HG03354 (cell line): ENCODE data around the gene ZNF277.

Source experiments
- ATAC-seq: cut with Tn5 transposase; IDR thresholded peaks from one replicate; pipeline ENCODE4 v1.9.1; 2021; ENCODE audit warnings: mild to moderate bottlenecking; ENCODE audit not compliant: unreplicated experiment, poor library complexity, severe bottlenecking

Gene ZNF277

DNA sequence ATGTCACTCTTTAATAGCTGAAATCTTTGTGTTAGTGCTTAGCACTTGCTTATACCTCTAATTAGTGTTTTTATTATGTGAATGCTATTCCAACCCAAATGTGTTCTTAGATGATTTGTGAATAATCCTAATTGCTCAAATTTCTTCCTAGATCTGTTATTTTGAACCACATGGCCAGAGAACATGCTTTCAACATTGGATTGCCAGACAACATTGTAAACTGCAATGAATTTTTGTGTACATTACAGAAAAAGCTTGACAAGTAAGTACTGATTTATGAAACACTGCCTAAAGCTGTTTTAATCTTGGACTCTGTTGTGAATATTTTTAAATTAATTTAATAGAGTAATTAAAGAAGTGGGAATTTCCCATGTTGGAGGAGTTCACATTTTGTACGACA is 121.1 kb downstream of the ZNF277 start:
- ATAC-seq, result no peak

DNA sequence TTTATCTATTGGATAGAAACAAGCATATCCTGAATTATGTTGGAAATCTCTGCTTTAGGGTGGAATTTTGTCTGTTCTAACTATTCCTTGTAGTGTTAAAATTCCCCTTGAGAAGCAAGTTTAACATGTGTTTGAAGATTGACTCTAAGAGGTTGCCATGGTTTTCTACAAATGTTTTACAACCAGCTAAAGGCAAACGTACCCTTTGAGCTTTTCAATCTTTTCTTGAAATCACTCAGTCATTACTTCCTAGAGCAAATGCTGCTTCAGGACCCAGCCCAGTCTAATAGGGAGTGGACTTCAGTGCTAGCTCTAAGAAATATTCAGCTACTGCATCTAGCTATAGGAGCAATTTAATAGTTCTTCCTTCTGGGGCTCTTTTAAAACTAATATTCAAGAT is 125.0 kb downstream of the ZNF277 start:
- no peak for ATAC-seq

DNA sequence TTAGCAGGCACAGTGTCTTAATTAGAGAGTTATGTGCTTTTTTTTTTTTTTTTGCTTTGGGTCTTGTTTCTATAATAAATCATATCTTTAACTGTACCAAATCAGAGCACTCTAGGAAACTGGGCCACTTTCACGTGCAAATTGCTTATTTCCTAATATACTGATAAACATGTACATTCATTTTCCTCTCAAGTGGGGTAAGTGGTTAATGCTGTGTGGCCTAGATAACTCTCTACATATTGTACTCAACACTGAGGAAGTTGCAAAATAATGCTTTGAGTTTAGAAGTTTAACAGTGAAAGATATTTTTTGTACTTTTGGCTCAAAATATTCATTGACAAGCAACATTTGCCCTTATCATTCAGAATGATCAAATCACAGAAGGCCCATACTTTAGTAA is 127.9 kb downstream of the ZNF277 start:
- ATAC-seq, result no peak

DNA sequence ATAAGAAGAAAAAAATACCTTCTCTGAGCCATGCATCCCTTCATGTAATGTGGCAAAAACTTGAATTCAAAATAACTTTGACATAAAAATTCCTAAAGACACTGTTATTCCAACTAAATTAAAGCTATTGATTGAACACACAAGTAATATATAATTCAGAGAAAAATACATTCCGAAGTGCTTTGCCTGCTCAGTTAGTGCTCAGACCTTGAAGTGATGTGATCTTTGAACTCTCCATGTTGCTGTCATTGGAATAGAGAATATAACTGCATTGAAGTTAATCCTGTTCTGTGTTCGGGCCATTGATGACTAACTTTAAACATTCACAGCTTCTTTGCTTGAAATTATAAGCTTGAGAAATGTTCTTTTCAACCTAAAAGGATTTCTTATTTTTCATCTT is 129.8 kb downstream of the ZNF277 start:
- ATAC-seq, result no peak

DNA sequence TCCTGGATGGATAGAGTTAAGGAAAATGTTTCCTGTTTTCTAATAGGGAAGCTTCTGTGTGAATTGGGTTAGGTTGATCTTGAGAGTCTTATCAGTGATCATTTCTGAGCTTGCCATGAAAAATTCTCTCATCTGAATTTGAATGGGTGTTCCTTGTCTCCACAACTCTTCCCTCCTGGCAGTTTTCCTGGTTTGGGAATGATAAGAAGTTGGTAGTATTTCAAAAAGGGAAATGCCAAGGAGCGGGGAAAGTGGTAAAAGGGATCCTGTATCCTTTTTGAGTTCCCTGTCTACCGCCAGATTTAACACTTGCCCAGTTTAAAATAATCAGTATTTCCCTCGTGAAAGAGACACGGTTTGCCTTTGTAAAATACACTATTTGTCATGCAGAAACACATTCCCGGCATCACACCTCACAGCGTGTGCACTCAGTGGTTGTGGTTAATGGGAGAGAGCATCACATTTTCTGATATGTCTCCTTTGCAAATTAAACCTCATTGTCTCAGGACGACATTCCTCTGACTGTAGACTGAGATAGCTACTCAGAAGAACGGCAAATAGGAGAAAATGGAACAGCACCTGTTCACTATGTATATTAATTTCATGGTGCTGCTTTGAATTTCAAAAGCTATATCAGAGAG is 130.6 kb downstream of the ZNF277 start:
- no peak for ATAC-seq

DNA sequence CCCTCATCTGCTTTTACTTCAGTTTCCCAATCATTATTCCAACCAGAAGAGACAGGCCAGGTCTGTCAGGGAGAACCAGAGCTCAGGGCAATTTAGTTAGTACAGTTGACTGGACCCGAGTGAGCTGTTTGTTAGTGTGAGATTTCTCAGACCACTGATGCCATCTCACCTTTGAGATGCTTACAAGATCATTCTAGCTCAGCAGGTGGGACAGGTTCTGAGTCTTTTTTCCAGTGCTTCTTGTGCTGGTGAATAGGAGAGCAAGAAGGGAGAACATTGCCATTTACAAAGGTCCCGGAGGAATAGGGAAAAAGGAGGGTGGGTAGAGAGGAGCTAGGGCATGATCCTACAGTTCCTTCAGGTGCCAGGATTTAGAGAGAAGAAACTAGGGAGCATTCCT is 131.4 kb downstream of the ZNF277 start:
- no peak for ATAC-seq

DNA sequence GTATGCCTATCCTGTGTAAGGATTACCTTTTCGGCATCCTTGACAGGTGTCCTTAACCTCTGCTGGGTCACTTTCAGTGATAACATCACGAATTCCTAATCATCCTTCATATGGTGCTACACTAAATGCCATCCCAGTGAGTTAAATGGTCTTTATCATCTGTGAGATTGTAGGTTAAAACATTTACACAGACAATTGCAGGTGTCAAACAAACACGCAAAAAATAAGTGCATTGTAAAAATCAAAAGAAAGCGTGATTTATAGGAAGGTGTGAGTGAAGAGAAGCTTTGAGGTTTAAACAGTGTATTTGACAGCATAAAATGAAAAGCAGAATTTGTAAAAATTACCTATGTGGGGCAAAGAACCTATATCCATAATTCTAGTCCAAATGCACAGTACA is 132.3 kb downstream of the ZNF277 start:
- ATAC-seq, result no peak

DNA sequence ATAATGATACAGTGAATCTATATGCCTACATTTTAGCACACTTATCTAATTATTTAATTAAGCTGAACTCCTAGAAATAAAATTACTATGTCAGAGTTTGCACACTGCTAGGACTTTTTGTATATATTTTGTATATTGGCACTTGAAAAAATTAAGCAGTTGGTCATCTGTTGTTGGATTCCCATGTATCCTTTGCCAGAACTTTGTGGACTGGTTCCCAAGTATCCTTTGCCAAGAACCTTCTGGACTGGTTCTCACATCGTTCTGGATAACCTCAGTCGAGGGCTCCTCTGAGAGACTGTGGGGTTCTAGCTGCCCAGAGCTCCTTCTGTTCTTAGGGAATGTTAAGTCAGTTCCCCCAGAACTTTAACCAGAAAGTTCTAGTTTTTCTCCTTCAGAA is 135.0 kb downstream of the ZNF277 start:
- ATAC-seq, result no peak

DNA sequence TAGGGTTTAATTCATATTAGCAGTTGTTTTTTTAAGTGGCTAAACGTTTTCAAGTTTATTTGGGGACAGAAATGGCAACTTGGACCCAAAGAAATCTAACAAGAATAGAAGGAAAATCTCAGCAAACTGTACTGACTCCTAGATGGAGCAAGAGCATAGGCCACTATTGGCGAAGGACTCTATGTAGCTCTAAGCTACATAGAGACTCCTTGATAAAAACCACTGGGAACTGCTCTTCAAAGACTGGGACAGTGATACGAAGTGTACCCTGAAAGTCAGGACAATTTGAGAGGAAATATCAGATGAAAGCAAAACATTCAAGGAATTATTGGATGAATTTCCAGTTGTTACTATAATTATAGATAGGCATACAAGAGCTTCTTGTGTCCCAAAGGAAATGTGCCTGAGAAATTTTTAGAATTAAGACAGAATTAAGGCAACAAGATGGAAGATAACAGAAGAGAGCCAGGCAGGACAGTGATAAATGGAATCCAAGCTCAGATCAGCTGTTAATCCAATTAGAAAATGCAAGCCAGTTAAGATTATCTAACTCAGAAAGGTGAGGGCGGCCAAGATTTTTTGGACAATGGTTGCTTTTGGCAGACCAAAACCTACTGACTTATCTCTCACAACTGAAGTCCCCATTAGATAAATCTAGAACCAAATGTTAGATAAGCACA is 140.0 kb downstream of the ZNF277 start:
- ATAC-seq, result no peak

DNA sequence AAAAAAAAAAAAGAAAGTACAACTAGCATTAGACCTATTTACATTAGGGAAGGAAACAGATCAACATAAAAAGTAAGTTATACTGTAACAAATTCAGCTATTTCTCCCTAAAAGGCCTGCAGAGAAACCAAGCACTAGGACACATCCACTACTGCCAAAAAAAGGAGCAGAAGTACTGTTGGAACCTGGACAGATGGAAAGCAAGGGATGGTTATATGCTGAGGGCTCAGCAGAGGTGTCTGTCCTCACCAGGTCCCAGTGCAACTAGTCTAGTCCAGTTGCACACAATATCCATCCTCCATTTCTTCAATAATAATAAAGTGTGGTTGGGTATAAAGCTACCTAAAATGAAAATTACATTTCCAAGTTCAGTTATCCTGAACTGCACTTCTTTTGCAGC is 140.6 kb downstream of the ZNF277 start:
- no peak for ATAC-seq

DNA sequence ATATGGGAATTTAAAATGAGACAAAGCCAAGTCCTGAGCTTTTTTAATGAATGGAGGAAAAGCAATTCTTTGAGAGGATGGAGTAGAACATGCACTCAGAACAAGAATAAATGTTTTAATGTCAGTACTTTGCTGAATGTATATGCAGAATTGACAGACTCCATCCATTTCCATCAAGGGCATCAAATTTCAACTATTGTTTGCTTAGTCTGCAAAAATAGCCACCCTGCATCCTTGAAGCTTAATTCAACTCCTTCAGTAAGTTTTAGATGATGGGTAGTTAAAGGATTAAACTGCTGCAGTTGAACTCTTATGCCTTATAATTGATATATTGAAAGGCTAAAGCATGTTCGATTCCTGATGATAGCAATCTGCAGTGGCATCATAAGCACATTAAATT is 144.1 kb downstream of the ZNF277 start:
- no peak for ATAC-seq

DNA sequence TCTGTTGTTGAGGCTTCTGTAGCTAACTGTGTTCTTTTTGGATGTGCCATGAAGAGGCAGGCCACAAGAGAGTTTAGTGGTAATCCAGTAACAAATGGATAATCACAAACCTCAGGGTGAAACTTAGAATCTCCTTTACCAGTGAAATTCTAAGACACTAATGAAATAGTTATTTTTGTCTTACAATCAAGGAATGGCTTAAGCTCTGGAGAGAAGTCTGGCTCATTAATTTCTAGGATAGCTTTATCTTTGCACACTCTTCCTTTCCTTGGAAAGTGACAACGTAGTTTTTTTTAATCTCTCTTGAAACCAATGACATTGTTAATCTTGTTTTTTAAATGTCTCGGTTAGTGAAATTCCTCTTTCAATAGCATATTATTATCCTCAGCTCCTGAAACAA is 150.1 kb downstream of the ZNF277 start:
- no peak for ATAC-seq

DNA sequence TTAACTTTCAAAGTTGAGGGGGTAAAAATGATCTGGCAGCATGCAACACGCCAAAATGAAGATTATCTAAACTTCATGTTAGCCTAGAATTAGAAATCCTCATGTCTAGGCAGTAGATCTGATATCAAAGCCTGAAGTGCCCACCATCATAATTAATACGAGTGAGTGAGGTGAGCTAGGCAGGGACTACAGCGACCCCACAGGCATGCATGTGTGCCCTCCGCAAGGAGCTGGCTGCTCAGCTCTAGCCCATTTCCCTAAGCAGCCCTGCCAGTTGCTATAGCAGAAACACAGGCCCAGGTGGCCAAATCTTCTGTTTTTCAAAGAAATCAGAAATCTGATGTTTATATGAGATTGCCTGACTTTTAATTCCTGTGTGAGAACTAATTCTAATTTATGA is 150.6 kb downstream of the ZNF277 start:
- ATAC-seq, result no peak

DNA sequence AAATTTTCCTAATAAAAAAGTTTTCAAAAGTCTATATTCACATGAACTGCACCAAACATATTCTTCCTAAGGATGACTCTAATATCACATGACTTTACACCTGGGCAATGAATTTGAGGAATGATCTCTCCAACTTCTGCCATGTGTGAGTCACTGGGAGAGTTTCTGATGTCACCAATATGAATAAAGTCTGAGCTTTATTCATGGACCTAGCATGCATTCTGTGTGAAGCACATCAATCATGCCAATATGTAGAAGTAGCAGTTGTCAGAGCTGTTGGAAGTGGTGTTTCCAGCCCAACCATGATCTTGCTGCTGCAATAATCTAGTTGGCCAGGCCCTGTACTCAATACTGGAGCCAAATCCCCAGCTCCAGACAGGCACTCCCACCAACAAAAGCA is 152.0 kb downstream of the ZNF277 start:
- no peak for ATAC-seq

DNA sequence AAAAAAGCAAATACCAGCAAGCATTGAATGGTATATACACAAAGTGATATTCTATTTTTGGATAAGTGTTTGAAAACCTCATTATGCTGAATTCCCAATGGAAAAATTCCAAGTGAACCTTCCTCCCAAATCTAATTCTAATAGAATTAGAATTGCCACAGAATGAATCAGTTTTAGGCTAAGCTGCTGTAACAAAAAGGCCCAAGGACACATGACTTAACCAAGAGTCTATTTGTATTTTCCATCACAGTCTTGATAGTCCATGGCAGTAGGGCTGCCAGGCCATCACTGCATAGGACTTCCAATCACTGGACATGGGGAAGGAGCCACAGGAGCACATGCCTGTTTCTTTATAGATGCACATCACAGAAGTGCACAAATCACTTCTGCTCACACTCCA is 152.6 kb downstream of the ZNF277 start:
- no peak for ATAC-seq

DNA sequence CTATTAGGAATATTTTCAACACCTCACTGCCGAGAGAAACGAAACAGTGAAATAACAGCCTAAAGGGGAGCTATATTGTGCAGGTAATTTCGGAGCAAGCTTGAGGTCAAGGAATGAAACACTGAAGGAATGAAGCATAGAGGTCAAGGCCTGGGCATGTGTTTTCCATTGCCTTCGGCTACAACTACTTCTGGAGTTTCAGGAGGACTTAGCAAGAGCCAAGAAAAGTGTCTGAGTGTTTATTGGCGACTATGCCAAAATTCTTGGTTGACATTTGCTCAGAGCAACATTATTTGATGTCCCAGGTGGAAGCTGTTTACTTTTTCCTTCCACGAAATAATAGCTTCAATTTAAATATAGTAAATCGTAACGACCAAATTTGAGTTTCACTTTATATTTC is 154.2 kb downstream of the ZNF277 start:
- no peak for ATAC-seq

DNA sequence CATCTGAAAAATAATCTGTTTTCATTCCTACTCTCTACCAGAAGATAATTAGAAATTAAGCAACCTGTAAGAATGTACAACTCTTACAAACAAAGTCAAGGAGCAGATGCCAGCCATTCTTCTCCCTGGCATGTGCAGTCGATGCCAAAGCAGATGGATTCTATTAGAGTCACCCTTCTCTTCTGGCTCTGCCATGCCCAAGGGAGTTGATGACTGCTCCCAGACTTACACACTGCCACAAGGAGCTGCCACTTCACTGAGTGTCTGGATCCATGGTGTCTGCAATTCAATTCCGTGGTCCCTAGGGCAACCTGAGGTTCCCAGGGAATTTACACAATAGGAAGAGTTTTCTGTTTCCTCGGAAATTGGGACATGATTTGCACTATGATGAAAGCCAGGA is 154.7 kb downstream of the ZNF277 start:
- no peak for ATAC-seq

DNA sequence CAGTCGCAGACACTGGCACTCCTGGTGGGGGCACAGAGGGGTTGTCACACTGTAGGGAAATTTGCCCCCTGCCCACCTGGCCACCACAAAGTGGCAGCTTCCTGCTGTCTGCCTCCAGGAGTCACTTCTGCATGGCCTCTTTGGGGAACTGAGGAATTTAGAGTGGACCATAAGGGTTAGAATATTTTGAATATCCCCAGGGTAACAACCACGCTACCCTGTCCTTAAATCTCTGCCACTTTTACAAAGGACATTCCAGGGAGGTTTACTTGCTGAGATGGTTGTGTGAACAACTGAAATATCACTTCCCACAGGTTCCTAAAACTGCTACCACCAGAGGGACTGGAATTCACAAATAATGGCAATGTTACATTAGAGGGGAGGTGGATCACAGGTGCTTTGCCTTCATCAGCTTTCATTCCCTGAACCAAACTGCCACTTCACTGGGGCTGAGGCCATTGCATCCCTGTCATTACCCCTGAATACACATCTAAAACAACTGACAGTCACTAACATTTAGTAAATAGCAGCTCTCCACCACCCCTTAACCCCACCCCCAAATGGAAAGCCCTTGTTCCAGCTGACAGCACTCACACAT is 155.7 kb downstream of the ZNF277 start:
- ATAC-seq, result no peak

DNA sequence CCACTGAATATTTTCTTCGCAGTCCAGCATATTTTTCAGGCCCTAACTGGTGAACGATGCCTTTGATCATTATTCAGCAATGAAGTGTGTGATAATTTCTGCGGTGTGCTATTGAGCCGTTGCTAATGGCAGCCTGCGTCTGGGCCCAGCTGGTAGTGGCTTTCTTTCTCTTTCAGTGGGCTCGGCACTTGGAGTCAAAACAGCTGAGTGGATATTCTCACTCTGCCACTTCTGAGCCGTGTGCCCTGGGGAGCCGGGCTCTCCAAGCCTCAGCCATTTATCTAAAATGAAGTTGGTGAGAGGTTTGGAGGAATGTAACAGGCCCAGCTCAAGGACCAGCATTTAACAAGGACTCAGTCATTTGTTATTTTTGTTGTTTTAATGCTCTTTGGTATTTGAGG is 156.2 kb downstream of the ZNF277 start:
- no peak for ATAC-seq

DNA sequence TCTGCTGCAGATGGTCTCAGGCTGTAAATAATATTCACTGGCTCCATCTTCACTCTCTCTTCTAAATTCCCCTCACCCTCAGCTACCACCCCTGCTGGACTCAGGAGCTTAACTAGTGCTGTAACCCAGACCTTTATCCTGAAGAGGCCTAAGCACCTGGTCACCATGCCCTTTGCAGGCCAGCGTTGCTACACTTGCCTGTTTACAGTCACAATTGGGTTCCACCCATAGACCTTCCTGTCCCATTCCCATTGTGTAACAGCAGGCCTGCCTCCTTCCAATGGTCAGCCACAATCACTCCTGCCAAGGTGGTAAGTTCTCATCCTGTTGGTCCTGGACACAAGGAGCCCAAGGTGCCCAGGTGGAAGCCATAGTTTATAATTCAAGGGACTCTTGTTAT is 157.9 kb downstream of the ZNF277 start:
- ATAC-seq, result no peak

DNA sequence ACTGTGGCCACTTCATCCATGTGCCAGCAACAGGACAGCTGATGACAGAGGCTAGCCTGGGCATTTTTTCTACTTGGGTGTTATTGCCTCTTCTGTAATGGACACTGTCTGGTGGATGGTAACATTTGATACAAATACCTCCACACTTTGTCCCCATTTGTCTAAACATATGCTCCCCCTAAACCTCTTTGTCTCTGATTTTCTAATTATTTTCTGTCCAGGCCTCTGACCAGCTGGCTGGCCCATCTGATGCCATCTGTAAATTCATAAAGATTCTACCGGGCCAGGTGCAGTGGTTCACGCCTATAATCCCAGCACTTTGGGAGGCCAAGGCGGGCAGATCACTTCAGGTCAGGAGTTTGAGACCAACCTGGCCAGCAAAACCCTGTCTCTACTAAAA is 159.1 kb downstream of the ZNF277 start:
- no peak for ATAC-seq

DNA sequence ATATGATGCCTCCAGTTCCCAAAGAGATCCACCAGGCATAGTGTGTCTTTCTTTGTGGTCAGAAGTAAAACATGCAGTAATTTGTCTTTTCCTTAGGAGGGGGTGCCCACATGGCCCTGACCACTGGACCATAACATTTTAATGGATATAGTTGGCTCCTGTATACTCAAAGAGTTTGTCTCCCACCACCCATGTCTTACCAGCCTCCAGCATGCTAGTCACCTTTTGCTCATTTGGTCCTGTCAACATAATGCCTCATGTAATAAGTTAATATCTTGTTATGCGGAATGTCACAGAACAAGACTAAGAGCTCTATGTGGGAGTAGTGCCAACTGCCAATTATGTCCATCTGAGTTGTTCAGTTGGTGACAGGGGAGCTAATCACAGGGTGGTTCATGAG is 160.4 kb downstream of the ZNF277 start:
- no peak for ATAC-seq
